Endothelial cell (in vitro differentiated cells): ENCODE data around the gene PRDM12. TPM values are rescaled to one million over a fixed set of nuclear protein-coding genes. Genes with fewer than 3 reads are reported as not detected.

ENCODE experiments used
- DNase-seq: peaks from one replicate; pipeline ENCODE4 v3.0.0; 2021; ENCODE audit warnings: low spot score
- H3K27ac Mint-ChIP-seq: one replicate; pipeline ENCODE4 v1.8.0; 2021; ENCODE audit warnings: mixed read lengths, inconsistent platforms; ENCODE audit not compliant: unreplicated experiment
- H3K27me3 Mint-ChIP-seq: one replicate; pipeline ENCODE4 v1.8.0; 2021; ENCODE audit warnings: mild to moderate bottlenecking, moderate library complexity, mixed read lengths, inconsistent platforms; ENCODE audit not compliant: unreplicated experiment
- H3K36me3 Mint-ChIP-seq: one replicate; pipeline ENCODE4 v1.8.0; 2021; ENCODE audit warnings: mild to moderate bottlenecking, low read depth, mixed read lengths, inconsistent platforms; ENCODE audit not compliant: unreplicated experiment
- H3K4me1 Mint-ChIP-seq: one replicate; pipeline ENCODE4 v1.8.0; 2021; ENCODE audit warnings: mild to moderate bottlenecking, mixed read lengths, inconsistent platforms; ENCODE audit not compliant: unreplicated experiment
- H3K4me3 Mint-ChIP-seq: one replicate; pipeline ENCODE4 v1.8.0; 2021; ENCODE audit warnings: mild to moderate bottlenecking, mixed read lengths, inconsistent platforms; ENCODE audit not compliant: unreplicated experiment
- H3K9me3 Mint-ChIP-seq: one replicate; pipeline ENCODE4 v1.8.0; 2021; ENCODE audit warnings: mixed read lengths, inconsistent platforms; ENCODE audit not compliant: unreplicated experiment
- total RNA-seq: library from RNA; stranded (reverse); fragmentation: NEBNext Ultra II Directional; extraction: Animal tissue kit (Norgen Biotek cat#: 25700); gene quantifications from one replicate; pipeline ENCODE4 v1.2.1, GENCODE V29; 2021; ENCODE audit not compliant: unreplicated experiment
- TF ChIP-seq, protein P1 (sequence below): fragments of 200-600 bp; sonication (generic); IDR thresholded peaks from one replicate; pipeline ENCODE4 v1.5.0; 2021; ENCODE audit warnings: antibody characterized with exemption; ENCODE audit not compliant: unreplicated experiment

Gene PRDM12
- total RNA-seq, 1 donor from 2014 or later, result not detected

DNA sequence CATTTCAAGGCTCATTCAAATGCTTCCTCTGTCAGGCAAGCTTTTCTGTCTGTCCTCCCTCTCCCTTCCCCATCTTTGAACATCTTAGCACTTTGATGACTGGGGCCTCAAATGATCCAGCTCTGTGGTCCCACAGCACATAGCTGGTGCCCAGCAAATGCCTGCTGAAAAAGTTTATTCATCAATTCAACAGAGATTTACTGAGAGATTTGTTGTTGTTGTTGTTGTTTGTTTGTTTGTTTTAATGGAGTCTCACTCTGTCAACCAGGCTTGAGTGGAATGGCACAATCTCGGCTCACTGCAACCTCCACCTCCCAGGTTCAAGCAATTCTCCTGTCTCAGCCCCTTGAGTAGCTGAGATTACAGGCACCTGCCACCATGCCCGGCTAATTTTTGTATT, 23.2 kb downstream of the PRDM12 start:
- no peak for DNase-seq
- Mint-ChIP-seq H3K4me3 (no peak overlapping the region), H3K27ac (no peak overlapping the region), H3K4me1 (peaks cover 2% of the 10 kb centered on the region), H3K27me3 (peaks cover 8% of the 10 kb centered on the region), H3K36me3 (peaks cover 3% of the 10 kb centered on the region), H3K9me3 (no peaks in the 10 kb centered on the region)
- TF ChIP-seq, protein P1, sequence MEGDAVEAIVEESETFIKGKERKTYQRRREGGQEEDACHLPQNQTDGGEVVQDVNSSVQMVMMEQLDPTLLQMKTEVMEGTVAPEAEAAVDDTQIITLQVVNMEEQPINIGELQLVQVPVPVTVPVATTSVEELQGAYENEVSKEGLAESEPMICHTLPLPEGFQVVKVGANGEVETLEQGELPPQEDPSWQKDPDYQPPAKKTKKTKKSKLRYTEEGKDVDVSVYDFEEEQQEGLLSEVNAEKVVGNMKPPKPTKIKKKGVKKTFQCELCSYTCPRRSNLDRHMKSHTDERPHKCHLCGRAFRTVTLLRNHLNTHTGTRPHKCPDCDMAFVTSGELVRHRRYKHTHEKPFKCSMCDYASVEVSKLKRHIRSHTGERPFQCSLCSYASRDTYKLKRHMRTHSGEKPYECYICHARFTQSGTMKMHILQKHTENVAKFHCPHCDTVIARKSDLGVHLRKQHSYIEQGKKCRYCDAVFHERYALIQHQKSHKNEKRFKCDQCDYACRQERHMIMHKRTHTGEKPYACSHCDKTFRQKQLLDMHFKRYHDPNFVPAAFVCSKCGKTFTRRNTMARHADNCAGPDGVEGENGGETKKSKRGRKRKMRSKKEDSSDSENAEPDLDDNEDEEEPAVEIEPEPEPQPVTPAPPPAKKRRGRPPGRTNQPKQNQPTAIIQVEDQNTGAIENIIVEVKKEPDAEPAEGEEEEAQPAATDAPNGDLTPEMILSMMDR, result no peak

DNA sequence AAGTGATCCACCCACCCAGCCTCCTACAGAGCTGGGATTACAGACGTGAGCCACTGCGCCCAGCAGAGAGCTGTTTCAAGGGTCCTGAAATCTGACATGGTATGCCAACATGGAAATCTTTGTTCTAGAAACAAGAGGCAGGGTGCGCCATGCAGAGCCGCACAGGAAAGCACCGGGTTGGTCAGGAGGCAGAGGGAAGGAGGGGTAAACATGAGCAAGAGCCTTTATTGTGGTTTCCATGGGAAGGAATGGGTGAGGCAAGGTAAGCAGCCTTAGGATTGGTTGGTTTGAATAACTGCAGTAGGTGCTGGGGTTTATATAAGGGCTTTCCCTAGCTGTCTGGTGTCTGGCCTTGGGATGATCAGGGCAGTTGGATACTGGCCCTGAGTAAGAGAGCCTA, 23.7 kb downstream of the PRDM12 start:
- no peak overlapping the region for H3K27ac Mint-ChIP-seq
- no peak for DNase-seq
- H3K27me3 Mint-ChIP-seq, result peaks cover 8% of the 10 kb centered on the region
- H3K36me3 Mint-ChIP-seq, result peaks cover 3% of the 10 kb centered on the region
- no peaks in the 10 kb centered on the region for H3K9me3 Mint-ChIP-seq
- TF ChIP-seq, protein P1, result no peak
- H3K4me3 Mint-ChIP-seq, result no peak overlapping the region
- H3K4me1 Mint-ChIP-seq, result peaks cover 7% of the 10 kb centered on the region

DNA sequence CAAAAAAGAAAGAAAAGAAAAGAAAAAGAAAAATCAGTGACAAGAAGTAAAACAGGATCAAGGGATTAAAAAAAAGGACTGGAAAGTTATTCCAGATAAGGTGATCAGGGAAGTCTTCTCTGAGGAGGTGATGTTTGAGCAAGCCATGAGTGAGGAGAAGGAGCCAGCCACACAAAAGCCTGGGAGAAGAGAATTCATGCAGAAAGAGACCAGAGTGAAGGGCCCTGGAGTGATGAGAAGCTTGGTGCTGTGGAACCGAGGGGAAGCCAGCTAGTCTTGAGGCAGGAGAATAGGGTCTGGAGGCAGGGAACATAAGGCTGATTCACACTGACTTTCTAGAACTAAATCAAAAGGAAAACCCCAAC, 25.2 kb downstream of the PRDM12 start:
- peaks cover 7% of the 10 kb centered on the region for H3K27me3 Mint-ChIP-seq

DNA sequence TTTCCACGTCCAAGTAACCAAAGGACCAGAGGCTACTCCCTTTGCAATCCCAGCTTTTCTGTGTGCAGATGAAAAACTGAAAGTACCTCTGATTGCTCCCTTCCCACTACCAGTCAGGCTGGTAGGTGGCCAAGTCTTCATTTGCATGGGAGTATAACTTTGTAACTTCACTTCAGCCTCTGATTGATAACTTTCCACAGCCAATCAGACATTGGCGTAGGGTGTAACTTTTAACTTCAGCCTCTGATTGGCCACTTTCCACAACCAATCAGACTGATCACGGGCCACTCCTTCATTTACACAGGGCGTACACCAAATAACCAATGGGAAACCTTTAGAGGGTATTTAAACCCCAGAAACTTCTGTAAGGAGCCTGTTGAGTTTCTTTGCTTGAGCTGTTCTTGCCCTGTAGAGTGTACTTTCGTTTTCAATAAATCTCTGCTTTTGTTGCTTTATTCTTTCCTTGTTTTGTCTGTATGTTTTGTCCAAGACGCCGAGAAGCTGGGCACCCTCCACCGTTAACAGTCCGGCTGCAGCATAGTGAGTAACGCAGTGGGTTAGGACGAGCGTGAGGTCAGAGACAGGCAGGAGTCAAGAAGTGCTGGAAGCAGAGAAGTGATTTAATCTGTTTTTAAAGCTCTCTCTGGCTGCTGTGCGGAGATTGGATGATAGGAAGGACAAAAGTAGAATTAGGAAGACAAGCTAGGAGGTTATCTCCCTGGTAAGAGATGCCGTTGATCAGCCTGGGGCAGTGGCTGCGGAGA, 25.7 kb downstream of the PRDM12 start:
- peaks cover 5% of the 10 kb centered on the region for H3K27me3 Mint-ChIP-seq
- H3K27ac Mint-ChIP-seq, result peak overlapping the region; percentile 3
- no peak overlapping the region for H3K4me3 Mint-ChIP-seq
- DNase-seq, result no peak
- peaks cover 6% of the 10 kb centered on the region for H3K36me3 Mint-ChIP-seq
- H3K9me3 Mint-ChIP-seq, result no peaks in the 10 kb centered on the region
- H3K4me1 Mint-ChIP-seq, result peaks cover 17% of the 10 kb centered on the region
- TF ChIP-seq, protein P1, result no peak

More for the DNA sequence above, 25.2 kb downstream of the PRDM12 start:
- no peak overlapping the region for H3K27ac Mint-ChIP-seq
- H3K9me3 Mint-ChIP-seq, result no peaks in the 10 kb centered on the region
- peaks cover 6% of the 10 kb centered on the region for H3K36me3 Mint-ChIP-seq
- TF ChIP-seq, protein P1, result no peak
- H3K4me1 Mint-ChIP-seq, result peaks cover 15% of the 10 kb centered on the region
- DNase-seq, result no peak
- no peak overlapping the region for H3K4me3 Mint-ChIP-seq

DNA sequence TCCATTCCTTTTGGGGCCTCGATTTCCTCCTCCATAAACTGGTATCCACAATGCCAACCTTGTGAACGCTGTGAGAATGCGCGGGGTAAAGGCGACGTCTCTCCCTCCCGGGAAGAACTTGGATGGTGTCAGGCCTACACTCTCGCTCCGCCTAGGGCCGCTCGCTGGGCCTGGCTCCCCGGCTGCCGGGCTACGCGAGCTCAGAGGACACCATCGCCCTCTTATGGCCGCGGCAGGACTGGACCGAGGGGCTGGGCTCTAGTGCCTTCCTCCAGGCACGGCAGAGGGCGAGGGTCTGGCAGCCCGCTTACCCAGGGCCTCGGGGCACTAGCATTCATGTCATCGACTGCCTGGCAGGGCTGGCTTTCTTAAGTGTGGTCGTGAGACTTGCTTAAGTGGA, 27.9 kb downstream of the PRDM12 start:
- peak overlapping the region; percentile 83 for H3K4me3 Mint-ChIP-seq
- TF ChIP-seq, protein P1, result peak; percentile 50

More for the DNA sequence above, 27.9 kb downstream of the PRDM12 start:
- Mint-ChIP-seq H3K4me1 (peaks cover 18% of the 10 kb centered on the region), H3K27ac (peak overlapping the region; percentile 43), H3K27me3 (peaks cover 7% of the 10 kb centered on the region), H3K9me3 (no peaks in the 10 kb centered on the region), H3K36me3 (peaks cover 23% of the 10 kb centered on the region)
- DNase-seq, result peak; percentile 93
